CD4-positive, alpha-beta memory T cell (primary cell): Measurements from ENCODE around the gene RPS19. TPM values are rescaled to one million over a fixed set of nuclear protein-coding genes. Genes with fewer than 3 reads are reported as not detected.

ENCODE experiments used
- CTCF ChIA-PET: fragments of 350-600 bp; sonication (Branson Sonifier 250); formaldehyde crosslinking; loops from one replicate; lab custom pipeline; 2021; ENCODE audit warnings: inconsistent platforms; ENCODE audit not compliant: partially characterized antibody; lab: Charles Lee
- POLR2A ChIA-PET: fragments of 350-600 bp; sonication (Branson Sonifier 250); formaldehyde crosslinking; loops from one replicate; lab custom pipeline; 2021; ENCODE audit not compliant: partially characterized antibody; lab: Charles Lee
- DNase-seq, 5 donors: peaks; one replicate each; pipeline versions ENCODE4 v3.0.0 to v3.0.0-alpha.2; 2020 to 2022; ENCODE audit warnings: mixed read lengths in 1 of 5
- H3K27ac ChIP-seq: one replicate; pipeline ENCODE4 v1.7.0; 2013; ENCODE audit warnings: low read depth, low read length
- H3K27me3 ChIP-seq: 2 replicates; pipeline ENCODE4 v1.7.0; 2013; ENCODE audit warnings: mild to moderate bottlenecking, low read length, moderate library complexity; ENCODE audit not compliant: insufficient read depth
- H3K36me3 ChIP-seq: 2 replicates; pipeline ENCODE4 v1.7.0; 2013; ENCODE audit warnings: mild to moderate bottlenecking, low read length, moderate library complexity; ENCODE audit not compliant: insufficient read depth
- H3K4me1 ChIP-seq: 2 replicates; pipeline ENCODE4 v1.7.0; 2013; ENCODE audit warnings: mild to moderate bottlenecking, low read length, moderate library complexity; ENCODE audit not compliant: insufficient read depth
- H3K4me3 ChIP-seq, 2 donors: one replicate each; pipeline ENCODE4 v1.7.0; 2013; ENCODE audit warnings: low read length in 2 of 2, mild to moderate bottlenecking in 1 of 2
- H3K9me3 ChIP-seq, 2 donors: one replicate each; pipeline ENCODE4 v1.7.0; 2013; ENCODE audit warnings: low read length in 2 of 2, control low read depth in 1 of 2; ENCODE audit not compliant: control insufficient read depth in 1 of 2
- H3K27ac Mint-ChIP-seq, 7 donors: one replicate each; pipeline ENCODE4 v1.8.0; 2020 to 2021; ENCODE audit warnings: mixed read lengths in 7 of 7, mild to moderate bottlenecking in 6 of 7, inconsistent platforms in 3 of 7, moderate library complexity in 3 of 7
- H3K27me3 Mint-ChIP-seq, 2 donors: one replicate each; pipeline ENCODE4 v1.8.0; 2020 to 2021; ENCODE audit warnings: mixed read lengths in 2 of 2
- H3K36me3 Mint-ChIP-seq, 2 donors: one replicate each; pipeline ENCODE4 v1.8.0; 2020 to 2021; ENCODE audit warnings: mixed read lengths in 2 of 2, inconsistent platforms in 1 of 2, mild to moderate bottlenecking in 1 of 2
- H3K4me1 Mint-ChIP-seq, 4 donors: one replicate each; pipeline ENCODE4 v1.8.0; 2020 to 2021; ENCODE audit warnings: mixed read lengths in 4 of 4, mild to moderate bottlenecking in 1 of 4
- H3K4me3 Mint-ChIP-seq, 8 donors: one replicate each; pipeline ENCODE4 v1.8.0; 2020 to 2021; ENCODE audit warnings: mixed read lengths in 8 of 8, mild to moderate bottlenecking in 7 of 8, moderate library complexity in 6 of 8, inconsistent platforms in 3 of 8
- H3K9me3 Mint-ChIP-seq, 8 donors: one replicate each; pipeline ENCODE4 v1.8.0; 2020 to 2021; ENCODE audit warnings: mixed read lengths in 8 of 8, mild to moderate bottlenecking in 5 of 8, inconsistent platforms in 3 of 8, moderate library complexity in 1 of 8
- intact Hi-C: fragments of 100-400 bp; cut with micrococcal nuclease; formaldehyde crosslinking; loops from one replicate; pipeline ENCODE4 v1.15.1; 2023
- polyA plus RNA-seq, 2 donors: library from polyadenylated mRNA; unstranded; fragments of 300-500 nt; fragmentation: Illumina TruSeq; gene quantifications; one replicate each; pipeline ENCODE4 v1.2.3, GENCODE V29; 2021
- total RNA-seq, 2 experiments: library from RNA; stranded (reverse); gene quantifications; one replicate each; pipeline ENCODE4 v1.2.3, GENCODE V29; 2021

Gene RPS19
- total and polyA plus RNA-seq, 4 experiments from 2014 or later: 3,807 to 7,200 (median 4,434) TPM

- Mint-ChIP-seq H3K36me3 (peaks cover 34 to 39% of the 10 kb centered on the region in 2 donors), H3K27ac (no peak overlapping the region), H3K4me3 (no peak overlapping the region), H3K4me1 (peaks cover 36 to 58% (median 44%) of the 10 kb centered on the region in 4 donors), H3K27me3 (peaks cover 0 to 7% of the 10 kb centered on the region in 2 donors), H3K9me3 (peaks cover 0 to 2% (median 0%) of the 10 kb centered on the region in 8 donors)
- Histone ChIP-seq H3K27ac (no peak overlapping the region), H3K4me1 (peaks cover 36% of the 10 kb centered on the region), H3K4me3 (no peak overlapping the region), H3K27me3 (no peaks in the 10 kb centered on the region), H3K9me3 (no peaks in the 10 kb centered on the region), H3K36me3 (peaks cover 39% of the 10 kb centered on the region)
- POLR2A ChIA-PET: interaction anchor here (0.7 to 19.1 kb wide), 10 partner anchors 12 to 51 kb away, joined by 3 to 349 read pairs (median 4); partner anchors contain the start of genes ARHGEF1, RABAC1 and RPS19
- DNase-seq: no peak
- CTCF ChIA-PET: no interaction called here
- intact Hi-C loops: no loop called here
Measured at GRCh38 chr19:41907994-41908615, 48.0 kb downstream of the RPS19 start.

- Histone ChIP-seq H3K27me3 (peaks cover 4% of the 10 kb centered on the region), H3K27ac (no peak overlapping the region), H3K9me3 (no peaks in the 10 kb centered on the region), H3K4me1 (peaks cover 35% of the 10 kb centered on the region), H3K4me3 (no peak overlapping the region), H3K36me3 (peaks cover 31% of the 10 kb centered on the region)
- CTCF ChIA-PET: no interaction called here
- Mint-ChIP-seq H3K4me1 (peaks cover 37 to 66% (median 40%) of the 10 kb centered on the region in 4 donors), H3K36me3 (peaks cover 29 to 34% of the 10 kb centered on the region in 2 donors), H3K9me3 (peaks cover 0 to 2% (median 0%) of the 10 kb centered on the region in 8 donors), H3K4me3 (no peak overlapping the region), H3K27me3 (peaks cover 3 to 11% of the 10 kb centered on the region in 2 donors), H3K27ac (peak overlapping the region in 4 of 7 donors; percentile 22 to 65 (median 30))
- DNase-seq: peak in 1 of 5 donors; percentile 37
- intact Hi-C loops: no loop called here
- POLR2A ChIA-PET: interaction anchor here (0.7 to 19.1 kb wide), 13 partner anchors 10 to 50 kb away, joined by 3 to 349 read pairs (median 10); partner anchors contain the start of genes ARHGEF1, CD79A, ERFL and RABAC1
Measured at GRCh38 chr19:41908724-41909464, 48.8 kb downstream of the RPS19 start.

GRCh38 chr19:41909706-41910105 lies 49.7 kb downstream of the RPS19 start:
- ChIA-PET CTCF (interaction anchor here (1.5 kb wide), 1 partner anchor 36 kb away, joined by 4 read pairs; no protein-coding TSS in a partner anchor), POLR2A (interaction anchor here (1.0 to 19.1 kb wide), 10 partner anchors 8 to 50 kb away, joined by 3 to 349 read pairs (median 22); partner anchors contain the start of genes ARHGEF1, CD79A, ERFL and RPS19)
- peaks cover 7 to 14% of the 10 kb centered on the region in 2 donors for H3K27me3 Mint-ChIP-seq
- peaks cover 36 to 67% (median 39%) of the 10 kb centered on the region in 4 donors for H3K4me1 Mint-ChIP-seq
- peak in 1 of 5 donors; percentile 31 for DNase-seq
- no peak overlapping the region for H3K4me3 Mint-ChIP-seq
- Histone ChIP-seq H3K27me3 (peaks cover 9% of the 10 kb centered on the region), H3K4me1 (peaks cover 39% of the 10 kb centered on the region), H3K27ac (no peak overlapping the region), H3K9me3 (no peaks in the 10 kb centered on the region), H3K36me3 (peaks cover 23% of the 10 kb centered on the region), H3K4me3 (no peak overlapping the region)
- peak overlapping the region in 2 of 7 donors; percentile 65 to 78 for H3K27ac Mint-ChIP-seq
- H3K36me3 Mint-ChIP-seq: peaks cover 22 to 26% of the 10 kb centered on the region in 2 donors
- peaks cover 0 to 2% (median 0%) of the 10 kb centered on the region in 8 donors for H3K9me3 Mint-ChIP-seq
- intact Hi-C loops: loop anchor here (5.0 kb wide), 1 partner anchor 38 kb away; no protein-coding TSS in a partner anchor

GRCh38 chr19:41910240-41910991 lies 50.4 kb downstream of the RPS19 start:
- intact Hi-C loops: loop anchor here (5.0 kb wide), 1 partner anchor 37 kb away; no protein-coding TSS in a partner anchor
- POLR2A ChIA-PET: interaction anchor here (1.0 to 19.1 kb wide), 10 partner anchors 9 to 51 kb away, joined by 3 to 349 read pairs (median 22); partner anchors contain the start of genes ARHGEF1, CD79A, ERFL and RPS19
- Histone ChIP-seq H3K36me3 (peaks cover 16% of the 10 kb centered on the region), H3K4me1 (peaks cover 38% of the 10 kb centered on the region), H3K27ac (no peak overlapping the region), H3K4me3 (no peak overlapping the region), H3K9me3 (no peaks in the 10 kb centered on the region), H3K27me3 (peaks cover 14% of the 10 kb centered on the region)
- peak in 2 of 5 donors; percentile 22 to 23 for DNase-seq
- Mint-ChIP-seq H3K9me3 (peaks cover 0 to 2% (median 0%) of the 10 kb centered on the region in 8 donors), H3K4me1 (peaks cover 33 to 67% (median 35%) of the 10 kb centered on the region in 4 donors), H3K27ac (peak overlapping the region in 6 of 7 donors; percentile 20 to 78 (median 60)), H3K4me3 (peak overlapping the region in 2 of 8 donors; percentile 9 to 50), H3K27me3 (peaks cover 7 to 14% of the 10 kb centered on the region in 2 donors), H3K36me3 (peaks cover 15 to 19% of the 10 kb centered on the region in 2 donors)
- CTCF ChIA-PET: interaction anchor here (1.5 kb wide), 1 partner anchor 37 kb away, joined by 4 read pairs; no protein-coding TSS in a partner anchor

- Mint-ChIP-seq H3K36me3 (peaks cover 7 to 11% of the 10 kb centered on the region in 2 donors), H3K27me3 (peaks cover 7 to 14% of the 10 kb centered on the region in 2 donors), H3K9me3 (peaks cover 0 to 2% (median 0%) of the 10 kb centered on the region in 8 donors), H3K27ac (peak overlapping the region in 5 of 7 donors; percentile 53 to 78 (median 61)), H3K4me1 (peaks cover 26 to 61% (median 30%) of the 10 kb centered on the region in 4 donors), H3K4me3 (peak overlapping the region in 7 of 8 donors; percentile 7 to 59 (median 48))
- POLR2A ChIA-PET: interaction anchor here (0.7 to 19.1 kb wide), 15 partner anchors 8 to 52 kb away, joined by 3 to 349 read pairs (median 12); partner anchors contain the start of genes ARHGEF1, CD79A, ERFL and RPS19
- H3K4me3 ChIP-seq: no peak overlapping the region
- intact Hi-C loops: loop anchor here (1.0 to 5.0 kb wide), 2 partner anchors 24 to 36 kb away; no protein-coding TSS in a partner anchor
- no peak overlapping the region for H3K27ac ChIP-seq
- CTCF ChIA-PET: interaction anchor here (1.2 to 1.5 kb wide), 3 partner anchors 11 to 51 kb away, joined by 3 to 4 read pairs (median 3); partner anchors contain the start of gene RPS19
- H3K9me3 ChIP-seq: no peaks in the 10 kb centered on the region
- peaks cover 22% of the 10 kb centered on the region for H3K27me3 ChIP-seq
- peaks cover 8% of the 10 kb centered on the region for H3K36me3 ChIP-seq
- peak in 2 of 5 donors; percentile 34 to 50 for DNase-seq
- H3K4me1 ChIP-seq: peaks cover 44% of the 10 kb centered on the region
Measured at GRCh38 chr19:41910992-41911888, 51.2 kb downstream of the RPS19 start.
